Adrenal gland (tissue), 12 donors: ENCODE results near the gene DCAF11. TPM values are rescaled to one million over a fixed set of nuclear protein-coding genes. Genes with fewer than 3 reads are reported as not detected.

Experiments
- DNase-seq, 7 donors: peaks; one replicate each; pipeline ENCODE4 v3.0.0-alpha.2; 2019 to 2020
- H3K27ac ChIP-seq, 5 donors: fragments of 200-600 bp; sonication (generic) in 4 of 5; 1 replicate in 3 of 5; 2 replicates in 2 of 5; pipeline versions ENCODE4 v1.5.1 to v1.8.0; 2016 to 2020; ENCODE audit warnings: mild to moderate bottlenecking in 1 of 5
- H3K27me3 ChIP-seq: fragments of 200-600 bp; 2 replicates; pipeline ENCODE4 v1.8.0; 2021
- H3K36me3 ChIP-seq, 2 donors: fragments of 200-600 bp; replicated peaks in 1 of 2; 1 replicate in 1 of 2; 2 replicates in 1 of 2; pipeline versions ENCODE4 v1.5.1 to v1.8.0; 2018 to 2022
- H3K4me1 ChIP-seq, 2 donors: fragments of 200-600 bp; replicated peaks in 1 of 2; 1 replicate in 1 of 2; 2 replicates in 1 of 2; pipeline versions ENCODE4 v1.5.1 to v1.8.0; 2018 to 2021
- H3K4me3 ChIP-seq, 4 donors: fragments of 200-600 bp; sonication (generic) in 3 of 4; one replicate each; pipeline ENCODE4 v1.5.1; 2016 to 2018
- H3K9me3 ChIP-seq, 3 donors: fragments of 200-600 bp; sonication (generic) in 1 of 3; replicated peaks in 1 of 3; 1 replicate in 2 of 3; 2 replicates in 1 of 3; pipeline versions ENCODE4 v1.5.1 to v1.8.0; 2016 to 2021
- CTCF ChIP-seq, 6 experiments: fragments of 450-650 bp in 4 of 6; fragments of 200-600 bp in 2 of 6; sonication (generic) in 1 of 6; IDR thresholded peaks; 1 replicate in 5 of 6; 2 replicates in 1 of 6; pipeline versions ENCODE4 v1.5.1 to v1.8.0; 2016 to 2021; ENCODE audit warnings: antibody characterized with exemption in 6 of 6, mild to moderate bottlenecking in 2 of 6, moderate library complexity in 1 of 6
- POLR2A ChIP-seq, 2 donors: fragments of 450-650 bp; IDR thresholded peaks; one replicate each; pipeline ENCODE4 v1.6.1; 2017; ENCODE audit warnings: antibody characterized with exemption in 2 of 2, mild to moderate bottlenecking in 2 of 2, moderate library complexity in 1 of 2
- WGBS, 4 donors: extraction: QIAGEN DNeasy Blood & Tissue Kit in 2 of 4; methylation state at CpG; one replicate each; pipeline versions ENCODE4 v1.1.5 to v1.1.7; 2013 to 2017; 5-methylcytosine and 5-hydroxymethylcytosine counted together
- intact Hi-C, 2 donors: fragments of 100-400 bp; cut with DNase I; formaldehyde crosslinking; loops; one replicate each; pipeline versions ENCODE4 v1.14.1 to v1.15.0; 2022 to 2023
- polyA plus RNA-seq, 3 donors: library from polyadenylated mRNA; stranded (reverse); fragments of 200-250 nt in 2 of 3; fragments of 350-450 nt in 1 of 3; fragmentation: Illumina TruSeq in 1 of 3; extraction: RNeasy Lipid Tissue Mini Kit (QIAGEN cat#74804) in 1 of 3; gene quantifications; one replicate each; pipeline ENCODE4 v1.2.3, GENCODE V29; 2013 to 2014
- total RNA-seq, 9 donors: library from RNA; depleted of rRNA in 4 of 9; stranded (reverse); fragments of >200 nt in 4 of 9; fragments of 120-200 nt in 1 of 9; fragmentation: NEBNext Ultra II Directional in 1 of 9; extraction: Animal tissue kit (Norgen Biotek cat#: 25700) in 1 of 9; gene quantifications; one replicate each; pipeline versions ENCODE4 v1.1.0 to v1.2.4, GENCODE V29; 2013 to 2023
- donor health status: healthy with polysubstance abuse.
- donor health status: Bipolar disorder and iron deficiency.
- donor health status: DM: yes; HTN: yes; CAD: no.
- donor health status: DM: no; HTN: no; CAD: no.
- donor health status: DM: no; HTN: no; CAD: no.
- donor health status: DM: yes; HTN: yes; CAD: no.

The DCAF11 gene
- total and polyA plus RNA-seq, 12 donors, result 40.4 to 401 (median 120) TPM

GRCh38 chr14:24072881-24073877, 41.4 kb upstream of the DCAF11 start:
- no peak for DNase-seq
- Histone ChIP-seq H3K27me3 (no peaks in the 10 kb centered on the region), H3K4me1 (no peaks in the 10 kb centered on the region), H3K36me3 (no peaks in the 10 kb centered on the region), H3K4me3 (no peak overlapping the region), H3K9me3 (no peaks in the 10 kb centered on the region), H3K27ac (no peak overlapping the region)
- intact Hi-C loops, result no loop called here
- TF ChIP-seq CTCF (IDR thresholded peaks at IDR 0.05) (no peak), POLR2A (IDR thresholded peaks at IDR 0.05) (no peak)
- WGBS, 4 donors, result 80 to 86% (median 85%) methylated on average over 17 to 26 of the region's 26 CpGs

- intact Hi-C loops, result no loop called here
- DNase-seq, result no peak
- WGBS, 4 donors, result 76 to 85% (median 81%) methylated on average over 9 to 11 of the region's 11 CpGs
Observed at GRCh38 chr14:24074625-24075484, 39.7 kb upstream of the DCAF11 start.

GRCh38 chr14:24075485-24076301, 38.9 kb upstream of the DCAF11 start:
- TF ChIP-seq POLR2A (IDR thresholded peaks at IDR 0.05) (no peak), CTCF (IDR thresholded peaks at IDR 0.05) (no peak)
- intact Hi-C loops, result no loop called here
- WGBS, 4 donors, result 70 to 86% (median 77%) methylated on average over 9 to 11 of the region's 11 CpGs

More at GRCh38 chr14:24074625-24075484, 39.7 kb upstream of the DCAF11 start:
- no peaks in the 10 kb centered on the region for H3K9me3 ChIP-seq
- no peaks in the 10 kb centered on the region for H3K27me3 ChIP-seq
- TF ChIP-seq CTCF (IDR thresholded peaks at IDR 0.05) (no peak), POLR2A (IDR thresholded peaks at IDR 0.05) (no peak)
- H3K4me3 ChIP-seq, result no peak overlapping the region
- no peaks in the 10 kb centered on the region for H3K4me1 ChIP-seq
- H3K27ac ChIP-seq, result no peak overlapping the region
- H3K36me3 ChIP-seq, result no peaks in the 10 kb centered on the region

More at GRCh38 chr14:24075485-24076301, 38.9 kb upstream of the DCAF11 start:
- Histone ChIP-seq H3K27ac (no peak overlapping the region), H3K27me3 (no peaks in the 10 kb centered on the region), H3K4me1 (no peaks in the 10 kb centered on the region), H3K4me3 (no peak overlapping the region), H3K36me3 (no peaks in the 10 kb centered on the region), H3K9me3 (no peaks in the 10 kb centered on the region)
- DNase-seq, result no peak
